Breast epithelium (tissue), 4 donors: Measurements from ENCODE around the gene TGIF1. TPM values are rescaled to one million over a fixed set of nuclear protein-coding genes. Genes with fewer than 3 reads are reported as not detected.

Source experiments
- DNase-seq, 2 donors: peaks; one replicate each; pipeline ENCODE4 v3.0.0-alpha.2; 2019; ENCODE audit warnings: low spot score in 2 of 2
- H3K27ac ChIP-seq, 2 donors: fragments of 200-600 bp; sonication (generic) in 1 of 2; one replicate each; pipeline ENCODE4 v1.5.1; 2016 to 2019; ENCODE audit warnings: mild to moderate bottlenecking in 1 of 2
- H3K27me3 ChIP-seq, 2 donors: fragments of 200-600 bp; sonication (generic) in 1 of 2; one replicate each; pipeline versions ENCODE4 v1.5.1 to v1.6.0; 2017 to 2019; ENCODE audit warnings: control low read depth in 1 of 2, mild to moderate bottlenecking in 1 of 2
- H3K36me3 ChIP-seq: fragments of 200-600 bp; one replicate; pipeline ENCODE4 v1.5.1; 2019
- H3K4me1 ChIP-seq, 2 donors: fragments of 200-600 bp; sonication (generic); one replicate each; pipeline ENCODE4 v1.5.1; 2016 to 2019; ENCODE audit warnings: control low read depth in 1 of 2
- H3K4me3 ChIP-seq, 3 donors: fragments of 200-600 bp; sonication (generic); 1 replicate in 2 of 3; 2 replicates in 1 of 3; pipeline ENCODE4 v1.5.1; 2016 to 2019; ENCODE audit warnings: mild to moderate bottlenecking in 3 of 3, moderate library complexity in 2 of 3
- H3K9me3 ChIP-seq, 2 donors: fragments of 200-600 bp; sonication (generic) in 1 of 2; one replicate each; pipeline ENCODE4 v1.5.1; 2016 to 2019; ENCODE audit warnings: control low read depth in 1 of 2
- CTCF ChIP-seq, 3 donors: fragments of 450-650 bp; IDR thresholded peaks; one replicate each; pipeline ENCODE4 v1.5.1; 2016 to 2017; ENCODE audit warnings: antibody characterized with exemption in 3 of 3, mild to moderate bottlenecking in 3 of 3, moderate library complexity in 3 of 3
- POLR2A ChIP-seq: fragments of 450-650 bp; IDR thresholded peaks from one replicate; pipeline ENCODE4 v1.6.1; 2016; ENCODE audit warnings: antibody characterized with exemption, mild to moderate bottlenecking, moderate library complexity
- POLR2AphosphoS5 ChIP-seq, 3 donors: sonication (generic); formaldehyde crosslinking; IDR thresholded peaks; one replicate each; pipeline ENCODE4 v1.6.1; 2017; ENCODE audit warnings: antibody characterized with exemption in 3 of 3
- intact Hi-C: fragments of 100-400 bp; cut with DNase I; formaldehyde crosslinking; loops from one replicate; pipeline ENCODE4 v1.15.1; 2023; ENCODE audit warnings: low total_unique reads
- total RNA-seq, 3 donors: library from RNA; depleted of rRNA; stranded (reverse); fragments of >200 nt; gene quantifications; one replicate each; pipeline ENCODE4 v1.1.0, GENCODE V29; 2016

TGIF1 gene
- total RNA-seq, 3 donors from 2014 or later = 67.7 to 161 (median 108) TPM

- TF ChIP-seq POLR2AphosphoS5 (IDR thresholded peaks at IDR 0.05) (no peak), POLR2A (no peak), CTCF (IDR thresholded peaks at IDR 0.05) (no peak)
- DNase-seq = no peak
- Histone ChIP-seq H3K36me3 (no peaks in the 10 kb centered on the region), H3K9me3 (no peaks in the 10 kb centered on the region), H3K27ac (no peak overlapping the region), H3K4me1 (no peaks in the 10 kb centered on the region), H3K4me3 (no peak overlapping the region), H3K27me3 (peaks cover 0 to 5% of the 10 kb centered on the region in 2 donors)
- intact Hi-C loops = no loop called here
These were observed 45.9 kb downstream of the TGIF1 start for GRCh38 chr18:3495691-3496430.

DNA sequence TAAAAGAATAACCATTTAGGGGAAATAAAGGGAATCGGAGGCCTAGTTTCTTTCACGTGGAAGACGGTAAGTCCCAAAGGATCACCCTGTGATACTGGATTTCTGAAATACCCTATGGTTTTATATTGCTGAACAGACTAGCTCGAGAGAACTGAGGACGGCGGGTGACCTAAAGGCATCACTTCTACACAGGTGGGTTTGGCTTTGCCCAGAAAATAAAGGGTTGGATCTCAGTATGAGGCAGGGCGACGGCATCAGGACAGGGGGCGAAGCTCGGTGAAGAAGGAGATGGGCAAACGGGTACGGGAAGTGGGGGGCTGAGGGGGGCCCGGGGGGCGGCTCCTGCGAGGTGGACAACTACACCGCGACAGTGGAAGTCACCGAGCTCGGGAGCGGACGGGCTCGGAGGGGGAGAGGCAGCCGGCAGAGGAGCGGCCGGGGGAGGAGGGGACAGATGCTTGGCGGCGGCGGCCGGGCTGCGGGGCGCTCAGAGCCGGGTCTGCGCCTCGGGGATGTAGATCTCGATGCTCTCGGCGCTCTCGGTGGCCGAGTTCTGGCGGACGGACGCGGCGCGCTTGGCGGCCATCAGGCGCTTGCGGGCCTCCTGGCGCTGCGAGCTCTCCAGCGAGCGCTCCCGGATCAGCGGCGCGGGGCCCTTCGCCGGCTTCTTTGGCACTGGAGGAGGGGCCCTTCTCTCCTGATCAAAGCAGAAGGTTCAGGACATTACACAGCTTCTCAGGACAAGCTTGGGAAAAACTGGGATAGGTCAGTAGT, 48.9 kb downstream of the TGIF1 start:
- DNase-seq = peak in 1 of 2 donors; percentile 54
- intact Hi-C loops = no loop called here
- no peak overlapping the region for H3K27ac ChIP-seq

DNA sequence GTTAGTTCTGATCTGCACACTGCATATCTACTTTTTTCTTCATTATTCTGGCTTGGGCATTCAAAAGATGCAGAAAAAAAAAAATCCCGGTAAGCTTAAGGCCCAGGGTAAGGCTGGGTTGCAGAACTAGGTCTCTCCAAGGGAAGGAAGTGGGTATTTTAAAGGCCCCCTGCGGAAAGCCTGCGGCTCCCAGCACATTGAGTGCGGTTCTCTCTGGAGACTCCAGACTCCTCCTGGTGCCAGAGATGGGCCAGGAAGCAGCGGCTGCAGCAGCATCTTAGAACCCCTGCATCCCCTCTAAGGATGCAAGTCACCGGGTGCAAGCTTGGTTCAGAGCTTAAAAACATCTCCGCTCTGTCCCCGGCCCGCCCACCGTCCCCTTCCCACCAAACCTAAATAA, 49.5 kb downstream of the TGIF1 start:
- peak overlapping the region; percentile 45 to 67 (median 46) for H3K4me3 ChIP-seq

More for the DNA sequence above, 48.9 kb downstream of the TGIF1 start:
- H3K36me3 ChIP-seq = no peaks in the 10 kb centered on the region
- no peaks in the 10 kb centered on the region for H3K4me1 ChIP-seq
- peak overlapping the region; percentile 45 to 67 (median 46) for H3K4me3 ChIP-seq
- H3K27me3 ChIP-seq = peaks cover 0 to 5% of the 10 kb centered on the region in 2 donors
- no peaks in the 10 kb centered on the region for H3K9me3 ChIP-seq
- TF ChIP-seq CTCF (IDR thresholded peaks at IDR 0.05) (no peak), POLR2AphosphoS5 (IDR thresholded peaks at IDR 0.05) (no peak), POLR2A (no peak)

DNA sequence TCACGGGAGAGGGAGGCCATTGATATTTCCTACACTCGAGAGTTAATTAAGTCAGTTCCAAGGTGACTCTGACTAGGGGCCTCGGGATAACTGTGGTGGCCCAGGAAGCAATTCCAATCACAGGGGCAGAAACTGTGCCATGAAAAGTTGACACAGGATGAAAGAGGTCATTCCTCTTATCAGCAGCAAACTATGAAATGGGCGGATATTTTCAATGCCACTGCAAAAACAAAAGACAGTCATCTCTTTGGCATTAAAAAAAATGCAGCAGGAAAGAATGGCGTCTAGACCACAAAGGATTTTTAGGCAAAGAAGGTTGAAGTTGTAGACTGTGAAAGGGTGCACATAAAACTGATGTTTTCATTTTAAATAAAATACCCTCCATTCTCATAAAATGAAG, 50.0 kb downstream of the TGIF1 start:
- Histone ChIP-seq H3K27ac (no peak overlapping the region), H3K9me3 (no peaks in the 10 kb centered on the region), H3K4me1 (no peaks in the 10 kb centered on the region), H3K27me3 (peaks cover 0 to 5% of the 10 kb centered on the region in 2 donors), H3K36me3 (no peaks in the 10 kb centered on the region), H3K4me3 (no peak overlapping the region)
- no peak for TF ChIP-seq POLR2AphosphoS5 (IDR thresholded peaks at IDR 0.05)
- TF ChIP-seq POLR2A = no peak
- TF ChIP-seq CTCF (IDR thresholded peaks at IDR 0.05) = no peak
- no peak for DNase-seq
- intact Hi-C loops = no loop called here

More for the DNA sequence above, 49.5 kb downstream of the TGIF1 start:
- no peak for TF ChIP-seq POLR2A
- TF ChIP-seq CTCF (IDR thresholded peaks at IDR 0.05) = no peak
- intact Hi-C loops = no loop called here
- no peaks in the 10 kb centered on the region for H3K9me3 ChIP-seq
- H3K36me3 ChIP-seq = no peaks in the 10 kb centered on the region
- DNase-seq = no peak
- no peaks in the 10 kb centered on the region for H3K4me1 ChIP-seq
- H3K27me3 ChIP-seq = peaks cover 0 to 5% of the 10 kb centered on the region in 2 donors
- H3K27ac ChIP-seq = no peak overlapping the region

GRCh38 chr18:3502650-3503049, 52.7 kb downstream of the TGIF1 start:
- no peak for DNase-seq
- Histone ChIP-seq H3K4me1 (no peaks in the 10 kb centered on the region), H3K36me3 (no peaks in the 10 kb centered on the region), H3K27me3 (peaks cover 0 to 5% of the 10 kb centered on the region in 2 donors), H3K4me3 (no peak overlapping the region), H3K27ac (no peak overlapping the region), H3K9me3 (no peaks in the 10 kb centered on the region)
- TF ChIP-seq POLR2A (no peak), POLR2AphosphoS5 (IDR thresholded peaks at IDR 0.05) (no peak), CTCF (IDR thresholded peaks at IDR 0.05) (no peak)
- intact Hi-C loops = no loop called here
